Parathyroid adenoma (tissue), 2 donors: ENCODE measurements around the gene PLEKHB2.

Experiments used
- H2AFZ ChIP-seq: fragments of 300-600 bp; sonication (generic); one replicate; pipeline ENCODE4 v1.7.0; 2017; ENCODE audit warnings: antibody characterized with exemption, mild to moderate bottlenecking
- H3K27ac ChIP-seq: fragments of 300-600 bp; sonication (generic); one replicate; pipeline ENCODE4 v1.7.0; 2017
- H3K27me3 ChIP-seq: fragments of 300-600 bp; sonication (generic); one replicate; pipeline ENCODE4 v1.7.0; 2017; ENCODE audit warnings: low read length; ENCODE audit not compliant: control insufficient read depth, insufficient read depth
- H3K36me3 ChIP-seq: fragments of 300-600 bp; sonication (generic); one replicate; pipeline ENCODE4 v1.7.0; 2017; ENCODE audit warnings: low read length; ENCODE audit not compliant: control insufficient read depth, insufficient read depth
- H3K4me1 ChIP-seq: fragments of 300-600 bp; sonication (generic); one replicate; pipeline ENCODE4 v1.7.0; 2017; ENCODE audit warnings: control low read depth
- H3K4me2 ChIP-seq: fragments of 300-600 bp; sonication (generic); one replicate; pipeline ENCODE4 v1.7.0; 2017; ENCODE audit warnings: low read length
- H3K4me3 ChIP-seq: fragments of 300-600 bp; sonication (generic); one replicate; pipeline ENCODE4 v1.7.0; 2017; ENCODE audit warnings: low read depth, low read length
- H3K79me2 ChIP-seq: fragments of 300-600 bp; sonication (generic); one replicate; pipeline ENCODE4 v1.7.0; 2017; ENCODE audit warnings: control low read depth
- H3K9ac ChIP-seq: fragments of 300-600 bp; sonication (generic); one replicate; pipeline ENCODE4 v1.7.0; 2017; ENCODE audit warnings: mild to moderate bottlenecking
- H3K9me3 ChIP-seq: fragments of 300-600 bp; sonication (generic); one replicate; pipeline ENCODE4 v1.7.0; 2017; ENCODE audit warnings: low read length; ENCODE audit not compliant: control insufficient read depth
- CTCF ChIP-seq: fragments of 300-600 bp; sonication (generic); IDR thresholded peaks from one replicate; pipeline ENCODE4 v1.7.0; 2017; ENCODE audit warnings: antibody characterized with exemption, mild to moderate bottlenecking
- donor health status: primary hyperparathyroidism.

The PLEKHB2 gene, protein sequence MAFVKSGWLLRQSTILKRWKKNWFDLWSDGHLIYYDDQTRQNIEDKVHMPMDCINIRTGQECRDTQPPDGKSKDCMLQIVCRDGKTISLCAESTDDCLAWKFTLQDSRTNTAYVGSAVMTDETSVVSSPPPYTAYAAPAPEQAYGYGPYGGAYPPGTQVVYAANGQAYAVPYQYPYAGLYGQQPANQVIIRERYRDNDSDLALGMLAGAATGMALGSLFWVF

GRCh38 chr2:131105156-131105949 is at the start of gene PLEKHB2:
Gene PLEKHB2 (plus strand): TSS chr2:131105336. CDS start chr2:131120942, 15,606 bp downstream.
- Histone ChIP-seq H2AFZ (peak within 1 kb of the TSS; percentile 91), H3K4me1 (peaks cover 11% of the 10 kb centered on the region), H3K9me3 (no peaks in the 10 kb centered on the region), H3K4me2 (peak within 1 kb of the TSS; percentile 86), H3K27ac (peak within 1 kb of the TSS; percentile 93), H3K27me3 (no peaks in the 10 kb centered on the region), H3K36me3 (no peaks in the 10 kb centered on the region), H3K79me2 (peaks cover 37% of the 10 kb centered on the region), H3K9ac (peak within 1 kb of the TSS; percentile 78), H3K4me3 (peak within 1 kb of the TSS; percentile 96)
- TF ChIP-seq CTCF: peak; percentile 25

DNA sequence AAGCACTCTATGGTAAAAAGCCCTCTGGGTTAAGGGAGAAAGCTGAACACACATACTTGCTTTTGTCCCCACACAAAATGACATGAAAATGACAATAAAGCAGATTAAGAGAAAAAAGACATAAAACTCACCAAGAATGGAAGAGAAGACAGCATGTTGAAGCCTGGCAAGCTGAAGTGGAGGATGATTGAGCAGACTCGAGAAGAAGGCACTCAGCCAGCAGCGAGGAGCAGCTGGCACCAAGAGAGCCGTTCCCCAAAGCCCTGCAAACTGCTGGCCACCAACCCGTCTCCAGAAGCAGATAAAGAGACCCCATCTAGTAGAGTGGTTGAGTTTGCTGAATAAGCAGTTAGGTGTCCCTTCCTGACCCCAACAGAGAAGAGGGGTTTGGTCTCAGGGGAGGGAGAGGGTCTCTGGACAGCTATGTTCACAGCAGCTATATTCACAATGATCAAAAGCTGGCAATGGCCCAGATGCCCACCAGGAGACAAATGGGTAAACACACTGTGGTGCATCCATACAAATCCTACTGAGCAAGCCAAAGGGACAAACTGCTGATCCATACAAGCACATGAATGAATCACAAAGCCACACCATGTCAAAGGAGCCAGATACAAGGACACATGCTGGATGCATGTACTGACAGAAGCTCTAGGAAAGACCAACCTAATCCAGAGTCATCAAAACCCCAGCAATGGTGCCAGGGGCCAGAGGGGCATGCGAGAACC is 48.8 kb upstream of the PLEKHB2 start:
- no peak overlapping the region for H3K27ac ChIP-seq
- H3K79me2 ChIP-seq: peaks cover 66% of the 10 kb centered on the region
- peaks cover 15% of the 10 kb centered on the region for H3K4me1 ChIP-seq
- H3K36me3 ChIP-seq: no peaks in the 10 kb centered on the region
- H3K27me3 ChIP-seq: no peaks in the 10 kb centered on the region
- H3K9ac ChIP-seq: no peak overlapping the region
- H3K4me2 ChIP-seq: no peak overlapping the region
- no peak overlapping the region for H2AFZ ChIP-seq
- no peaks in the 10 kb centered on the region for H3K9me3 ChIP-seq
- no peak for TF ChIP-seq CTCF
- no peak overlapping the region for H3K4me3 ChIP-seq

DNA sequence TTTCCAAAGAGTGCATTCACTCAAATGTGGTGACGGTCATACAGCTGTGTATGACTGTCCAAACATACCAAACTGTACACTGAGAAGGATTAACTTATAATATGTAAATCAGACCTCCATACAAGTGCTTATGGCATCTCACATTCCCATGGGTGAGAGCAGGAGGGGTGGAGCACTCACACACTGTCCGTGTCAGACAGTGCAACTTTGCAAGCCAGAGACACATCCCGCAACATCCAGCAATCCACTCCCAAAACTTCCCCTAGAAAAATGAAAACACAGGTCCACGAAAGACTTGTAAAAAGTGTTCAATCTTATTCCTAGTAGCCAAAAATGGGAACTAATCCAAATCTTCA is 48.2 kb upstream of the PLEKHB2 start:
- Histone ChIP-seq H3K9me3 (no peaks in the 10 kb centered on the region), H3K4me1 (peaks cover 20% of the 10 kb centered on the region)

GRCh38 chr2:131058214-131058843 is 46.8 kb upstream of the PLEKHB2 start:
- TF ChIP-seq CTCF: no peak
- H3K4me1 ChIP-seq: peaks cover 27% of the 10 kb centered on the region
- H3K4me2 ChIP-seq: no peak overlapping the region
- H3K27me3 ChIP-seq: no peaks in the 10 kb centered on the region
- H3K27ac ChIP-seq: no peak overlapping the region
- peaks cover 71% of the 10 kb centered on the region for H3K79me2 ChIP-seq
- no peak overlapping the region for H3K9ac ChIP-seq
- no peak overlapping the region for H3K4me3 ChIP-seq
- no peaks in the 10 kb centered on the region for H3K9me3 ChIP-seq
- no peak overlapping the region for H2AFZ ChIP-seq
- no peaks in the 10 kb centered on the region for H3K36me3 ChIP-seq

More for the DNA sequence above, 48.2 kb upstream of the PLEKHB2 start:
- Histone ChIP-seq H3K4me3 (no peak overlapping the region), H3K4me2 (no peak overlapping the region), H3K79me2 (peaks cover 66% of the 10 kb centered on the region), H3K27ac (no peak overlapping the region), H3K9ac (no peak overlapping the region), H2AFZ (no peak overlapping the region), H3K27me3 (no peaks in the 10 kb centered on the region), H3K36me3 (no peaks in the 10 kb centered on the region)
- TF ChIP-seq CTCF: no peak
